IMR-90 (cell line): ENCODE results near the gene PCBP3. TPM values are rescaled to one million over a fixed set of nuclear protein-coding genes. Genes with fewer than 3 reads are reported as not detected.

Source experiments
- ATAC-seq: fragments of 200-7000 bp; cut with Tn5 transposase; 2 replicates; pipeline ENCODE4 v1.9.1; 2020; ENCODE audit warnings: low read depth, mild to moderate bottlenecking, moderate library complexity
- BruUV-seq: library from RNA; stranded (reverse); fragments of 400-500 nt; replicated peaks from 2 replicates; lab custom pipeline; 2021; lab: Mats Ljungman, UMichigan
- CTCF ChIA-PET: fragments of 300-600 bp; formaldehyde crosslinking; extraction: SDS; loops from one replicate; lab custom pipeline; 2021; ENCODE audit warnings: antibody characterized with exemption; lab: Yijun Ruan, JAX
- POLR2A ChIA-PET: fragments of 300-600 bp; sonication (Branson Sonifier 250); formaldehyde crosslinking; loops from one replicate; lab custom pipeline; 2022; ENCODE audit warnings: antibody characterized with exemption; ENCODE audit not compliant: unreplicated experiment; lab: Charles Lee
- DNase-seq: peaks from one replicate; pipeline ENCODE4 v3.0.0; 2013
- H2AFZ ChIP-seq: replicated peaks from 2 replicates; pipeline ENCODE3; 2013; ENCODE audit warnings: low read length, mild to moderate bottlenecking; ENCODE audit not compliant: poor library complexity
- H2AK5ac ChIP-seq: 2 replicates; pipeline ENCODE4 v1.6.1; 2013; ENCODE audit warnings: low read depth, low read length, inconsistent platforms
- H2AK9ac ChIP-seq: replicated peaks from 2 replicates; pipeline ENCODE3; 2013; ENCODE audit warnings: mild to moderate bottlenecking, low read depth, low read length, moderate library complexity; ENCODE audit not compliant: poor library complexity
- H2BK120ac ChIP-seq: 2 replicates; pipeline ENCODE4 v1.6.1; 2013; ENCODE audit warnings: low read depth, low read length, inconsistent platforms
- H2BK15ac ChIP-seq: 3 replicates; pipeline ENCODE4 v1.6.1; 2013; ENCODE audit warnings: low read depth, low read length, inconsistent platforms
- H2BK20ac ChIP-seq: 2 replicates; pipeline ENCODE4 v1.6.1; 2013; ENCODE audit warnings: low read depth, mild to moderate bottlenecking, inconsistent platforms, low read length, moderate library complexity
- H2BK5ac ChIP-seq: 2 replicates; pipeline ENCODE4 v1.6.1; 2013; ENCODE audit warnings: mild to moderate bottlenecking, low read depth, low read length, inconsistent platforms; ENCODE audit not compliant: poor library complexity, severe bottlenecking
- H3K14ac ChIP-seq: replicated peaks from 2 replicates; pipeline ENCODE4 v1.6.1; 2013; ENCODE audit warnings: low read depth, low read length, inconsistent platforms
- H3K18ac ChIP-seq: 2 replicates; pipeline ENCODE4 v1.6.1; 2013; ENCODE audit warnings: low read depth, low read length, control low read depth
- H3K23ac ChIP-seq: 2 replicates; pipeline ENCODE4 v1.6.1; 2013; ENCODE audit warnings: low read depth, low read length, inconsistent platforms
- H3K27ac ChIP-seq: 2 replicates; pipeline ENCODE4 v1.5.1; 2013; ENCODE audit warnings: mild to moderate bottlenecking, control low read depth, low read length; ENCODE audit not compliant: insufficient read depth
- H3K27me3 ChIP-seq: 2 replicates; pipeline ENCODE4 v1.6.1; 2013; ENCODE audit warnings: low read length; ENCODE audit not compliant: control insufficient read depth, insufficient read depth
- H3K36me3 ChIP-seq: 2 replicates; pipeline ENCODE4 v1.6.1; 2013; ENCODE audit warnings: low read length, mixed read lengths; ENCODE audit not compliant: control insufficient read depth, insufficient read depth
- H3K4ac ChIP-seq: 2 replicates; pipeline ENCODE4 v1.6.1; 2013; ENCODE audit warnings: low read depth, low read length, inconsistent platforms
- H3K4me1 ChIP-seq: 2 replicates; pipeline ENCODE4 v1.6.1; 2013; ENCODE audit warnings: low read length, mixed read lengths; ENCODE audit not compliant: control insufficient read depth, insufficient read depth
- H3K4me2 ChIP-seq: 2 replicates; pipeline ENCODE4 v1.6.1; 2013; ENCODE audit warnings: low read depth, mild to moderate bottlenecking, control low read depth, low read length, moderate library complexity
- H3K4me3 ChIP-seq: 2 replicates; pipeline ENCODE4 v1.5.1; 2013; ENCODE audit warnings: low read depth, mild to moderate bottlenecking, control low read depth, low read length, moderate library complexity; ENCODE audit not compliant: insufficient read depth
- H3K56ac ChIP-seq: 2 replicates; pipeline ENCODE4 v1.6.1; 2013; ENCODE audit warnings: low read length, inconsistent platforms; ENCODE audit not compliant: insufficient read depth; ENCODE audit errors: extremely low read depth
- H3K79me1 ChIP-seq, 2 experiments: 2 replicates each; pipeline ENCODE4 v1.6.1; 2013; ENCODE audit warnings: low read length in 2 of 2, inconsistent platforms in 1 of 2, low read depth in 1 of 2
- H3K9ac ChIP-seq: 2 replicates; pipeline ENCODE4 v1.6.1; 2013; ENCODE audit warnings: low read depth, low read length, control low read depth
- H3K9me1 ChIP-seq: 2 replicates; pipeline ENCODE4 v1.6.1; 2013; ENCODE audit warnings: low read length, inconsistent platforms; ENCODE audit not compliant: insufficient read depth
- H3K9me3 ChIP-seq: 2 replicates; pipeline ENCODE4 v1.6.1; 2013; ENCODE audit warnings: low read length; ENCODE audit not compliant: control insufficient read depth, insufficient read depth
- H4K20me1 ChIP-seq: 2 replicates; pipeline ENCODE4 v1.6.1; 2013; ENCODE audit warnings: low read length, inconsistent platforms; ENCODE audit not compliant: insufficient read depth
- H4K5ac ChIP-seq: 2 replicates; pipeline ENCODE4 v1.6.1; 2013; ENCODE audit warnings: mild to moderate bottlenecking, low read depth, low read length, control low read depth
- H4K8ac ChIP-seq, 2 experiments: 2 replicates each; pipeline ENCODE4 v1.6.1; 2013; ENCODE audit warnings: low read depth in 2 of 2, low read length in 2 of 2, control low read depth in 1 of 2, inconsistent platforms in 1 of 2
- H4K91ac ChIP-seq: 2 replicates; pipeline ENCODE4 v1.6.1; 2013; ENCODE audit warnings: low read depth, low read length, inconsistent platforms; ENCODE audit not compliant: insufficient read depth
- CEBPB ChIP-seq: IDR thresholded peaks from 2 replicates; pipeline ENCODE4 v1.6.1; 2012; ENCODE audit warnings: low read depth, low read length, improper control_type of control experiment
- MAZ ChIP-seq: IDR thresholded peaks from 2 replicates; pipeline ENCODE4 v1.6.1; 2012; ENCODE audit warnings: low read depth, mild to moderate bottlenecking, low read length, improper control_type of control experiment, moderate library complexity, borderline replicate concordance
- MXI1 ChIP-seq: IDR thresholded peaks from 2 replicates; pipeline ENCODE4 v1.6.1; 2012; ENCODE audit warnings: low read depth, mild to moderate bottlenecking, low read length, moderate library complexity, borderline replicate concordance
- NFE2L2 ChIP-seq: fragments of 150-350 bp; IDR thresholded peaks from 2 replicates; pipeline ENCODE4 v1.6.1; 2016; ENCODE audit warnings: low read depth, mild to moderate bottlenecking, low read length
- RCOR1 ChIP-seq: IDR thresholded peaks from 2 replicates; pipeline ENCODE4 v1.6.1; 2012; ENCODE audit warnings: mild to moderate bottlenecking, low read length, improper control_type of control experiment; ENCODE audit not compliant: insufficient replicate concordance
- RFX5 ChIP-seq: IDR thresholded peaks from 2 replicates; pipeline ENCODE4 v1.8.0; 2012; ENCODE audit warnings: low read depth, mild to moderate bottlenecking, low read length, moderate library complexity
- WGBS, 2 experiments: methylation state at CpG; one replicate each; pipeline versions ENCODE4 v1.1.5 to v1.1.7; 2013; ENCODE audit warnings: missing lambda C conversion rate in 2 of 2; ENCODE audit not compliant: insufficient read length in 1 of 2; ENCODE audit errors: extremely low coverage in 2 of 2; 5-methylcytosine and 5-hydroxymethylcytosine counted together
- dilution Hi-C: fragments of 300-500 bp; cut with HindIII; formaldehyde crosslinking; loops from one replicate; pipeline ENCODE4 v1.14.3; 2018; ENCODE audit warnings: low sequenced_read_pairs; ENCODE audit not compliant: unreplicated experiment
- in situ Hi-C: fragments of 300-500 bp; cut with MboI; formaldehyde crosslinking; loops from 3 replicates; pipeline ENCODE4 v1.14.3; 2019; ENCODE audit warnings: low sequenced_read_pairs, inconsistent platforms, mixed read lengths
- intact Hi-C: fragments of 100-400 bp; cut with micrococcal nuclease; formaldehyde crosslinking; loops from 2 replicates; pipeline ENCODE4 v1.10.0; 2022
- polyA plus RNA-seq, 3 experiments: library from polyadenylated mRNA; depleted of rRNA; stranded (reverse); fragments of >200 nt; gene quantifications; 2 replicates each; pipeline ENCODE4 v1.2.3, GENCODE V29; 2012; ENCODE audit warnings: low replicate concordance in 1 of 3
- total RNA-seq: library from RNA; depleted of rRNA; stranded (reverse); fragments of >200 nt; gene quantifications from 2 replicates; pipeline ENCODE4 v1.2.3, GENCODE V29; 2012
- TF ChIP-seq, protein P1 (sequence below): fragments of 150-350 bp; IDR thresholded peaks from 2 replicates; pipeline ENCODE4 v1.6.1; 2017; ENCODE audit warnings: mild to moderate bottlenecking, antibody characterized with exemption, low read length, low read depth
- TF ChIP-seq, protein P2 (sequence below): conservative IDR thresholded peaks from 2 replicates; pipeline ENCODE4 v1.5.1; 2012; ENCODE audit warnings: mild to moderate bottlenecking, low read depth, low read length, improper control_type of control experiment
- TF ChIP-seq, protein P3 (sequence below): fragments of 150-350 bp; IDR thresholded peaks from 2 replicates; pipeline ENCODE4 v1.6.1; 2016; ENCODE audit warnings: low read depth, mild to moderate bottlenecking, low read length, moderate library complexity, borderline replicate concordance

Gene PCBP3
- total and polyA plus RNA-seq, 2 of the 4 experiments (the other 2 are of a cell fraction), result 2.9 to 3.9 TPM

DNA sequence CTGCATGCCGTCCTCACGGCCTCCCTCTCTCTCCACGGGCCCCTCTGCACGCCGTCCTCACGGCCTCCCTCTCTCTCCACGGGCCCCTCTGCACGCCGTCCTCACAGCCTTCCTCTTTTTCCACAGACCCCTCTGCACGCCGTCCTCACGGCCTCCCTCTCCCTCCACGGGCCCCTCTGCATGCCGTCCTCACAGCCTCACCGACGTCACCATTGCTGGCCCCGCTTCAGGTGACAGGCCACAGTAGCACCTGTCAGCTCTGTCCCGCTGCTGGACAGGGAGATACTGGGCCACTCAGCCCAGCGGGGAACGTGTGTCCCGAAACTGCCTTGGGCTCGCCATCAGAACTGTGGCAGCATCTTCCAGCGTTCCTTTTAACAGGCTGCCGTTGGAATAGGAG, 255.3 kb downstream of the PCBP3 start:
- Histone ChIP-seq H2AFZ (no peak overlapping the region), H4K91ac (no peak overlapping the region), H3K14ac (no peak overlapping the region), H3K4me3 (no peak overlapping the region), H2AK5ac (no peak overlapping the region), H4K20me1 (peaks cover 3% of the 10 kb centered on the region; the same call in 1 of the 2 replicates), H2BK5ac (no peak overlapping the region), H2BK20ac (no peak overlapping the region), H3K36me3 (peaks cover 6% of the 10 kb centered on the region; the same call in 1 of the 2 replicates), H3K4me2 (no peak overlapping the region), H3K27me3 (no peaks in the 10 kb centered on the region; the same call in 1 of the 2 replicates), H3K18ac (no peak overlapping the region), H2AK9ac (no peak overlapping the region), H2BK15ac (no peak overlapping the region), H3K9me1 (peaks cover 2% of the 10 kb centered on the region; the same call in 1 of the 2 replicates), H3K9me3 (no peaks in the 10 kb centered on the region), H2BK120ac (no peak overlapping the region), H4K5ac (no peak overlapping the region), H3K79me1 (no peaks in the 10 kb centered on the region), H3K9ac (no peak overlapping the region), H3K27ac (no peak overlapping the region), H4K8ac (no peak overlapping the region), H3K23ac (no peak overlapping the region), H3K56ac (no peak overlapping the region), H3K4ac (no peak overlapping the region), H3K4me1 (peaks cover 5% of the 10 kb centered on the region; the same call in 1 of the 2 replicates)
- no peak for ATAC-seq
- TF ChIP-seq RCOR1, result no peak
- TF ChIP-seq, protein P1, sequence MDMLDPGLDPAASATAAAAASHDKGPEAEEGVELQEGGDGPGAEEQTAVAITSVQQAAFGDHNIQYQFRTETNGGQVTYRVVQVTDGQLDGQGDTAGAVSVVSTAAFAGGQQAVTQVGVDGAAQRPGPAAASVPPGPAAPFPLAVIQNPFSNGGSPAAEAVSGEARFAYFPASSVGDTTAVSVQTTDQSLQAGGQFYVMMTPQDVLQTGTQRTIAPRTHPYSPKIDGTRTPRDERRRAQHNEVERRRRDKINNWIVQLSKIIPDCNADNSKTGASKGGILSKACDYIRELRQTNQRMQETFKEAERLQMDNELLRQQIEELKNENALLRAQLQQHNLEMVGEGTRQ, result no peak
- TF ChIP-seq, protein P2, sequence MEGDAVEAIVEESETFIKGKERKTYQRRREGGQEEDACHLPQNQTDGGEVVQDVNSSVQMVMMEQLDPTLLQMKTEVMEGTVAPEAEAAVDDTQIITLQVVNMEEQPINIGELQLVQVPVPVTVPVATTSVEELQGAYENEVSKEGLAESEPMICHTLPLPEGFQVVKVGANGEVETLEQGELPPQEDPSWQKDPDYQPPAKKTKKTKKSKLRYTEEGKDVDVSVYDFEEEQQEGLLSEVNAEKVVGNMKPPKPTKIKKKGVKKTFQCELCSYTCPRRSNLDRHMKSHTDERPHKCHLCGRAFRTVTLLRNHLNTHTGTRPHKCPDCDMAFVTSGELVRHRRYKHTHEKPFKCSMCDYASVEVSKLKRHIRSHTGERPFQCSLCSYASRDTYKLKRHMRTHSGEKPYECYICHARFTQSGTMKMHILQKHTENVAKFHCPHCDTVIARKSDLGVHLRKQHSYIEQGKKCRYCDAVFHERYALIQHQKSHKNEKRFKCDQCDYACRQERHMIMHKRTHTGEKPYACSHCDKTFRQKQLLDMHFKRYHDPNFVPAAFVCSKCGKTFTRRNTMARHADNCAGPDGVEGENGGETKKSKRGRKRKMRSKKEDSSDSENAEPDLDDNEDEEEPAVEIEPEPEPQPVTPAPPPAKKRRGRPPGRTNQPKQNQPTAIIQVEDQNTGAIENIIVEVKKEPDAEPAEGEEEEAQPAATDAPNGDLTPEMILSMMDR, result no peak
- TF ChIP-seq RFX5, result no peak
- TF ChIP-seq, protein P3, sequence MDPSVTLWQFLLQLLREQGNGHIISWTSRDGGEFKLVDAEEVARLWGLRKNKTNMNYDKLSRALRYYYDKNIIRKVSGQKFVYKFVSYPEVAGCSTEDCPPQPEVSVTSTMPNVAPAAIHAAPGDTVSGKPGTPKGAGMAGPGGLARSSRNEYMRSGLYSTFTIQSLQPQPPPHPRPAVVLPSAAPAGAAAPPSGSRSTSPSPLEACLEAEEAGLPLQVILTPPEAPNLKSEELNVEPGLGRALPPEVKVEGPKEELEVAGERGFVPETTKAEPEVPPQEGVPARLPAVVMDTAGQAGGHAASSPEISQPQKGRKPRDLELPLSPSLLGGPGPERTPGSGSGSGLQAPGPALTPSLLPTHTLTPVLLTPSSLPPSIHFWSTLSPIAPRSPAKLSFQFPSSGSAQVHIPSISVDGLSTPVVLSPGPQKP, result no peak
- TF ChIP-seq MXI1, result no peak
- TF ChIP-seq NFE2L2, result no peak
- no peak for TF ChIP-seq MAZ
- TF ChIP-seq CEBPB, result no peak
- intact Hi-C loops (no loop called here), dilution Hi-C loops (no loop called here), in situ Hi-C loops (no loop called here)
- BruUV-seq, result no TSS peak
- no peak for DNase-seq
- ChIA-PET POLR2A (no interaction called here), CTCF (no interaction called here)
- WGBS, 2 experiments, result 70% methylated on average over 8 of the region's 24 CpGs; no CpG with 5 or more reads in 1 of the 2 experiments
